Measurements from ENCODE around the gene FAHD1. TPM values are rescaled to one million over a fixed set of nuclear protein-coding genes. Genes with fewer than 3 reads are reported as not detected.

The FAHD1 gene
- total RNA-seq, 6 experiments from 2014 or later: 25.5 to 96.5 (median 36.0) TPM

- 91% methylated on average over 8 of the region's 51 CpGs for WGBS (ENCODE audit: insufficient coverage, low coverage, low lambda C conversion rate, missing lambda C conversion rate)
- H3K36me3 ChIP-seq: peaks cover 0 to 14% (median 7%) of the 10 kb centered on the region in 4 donors
- no peak for ATAC-seq
- no peak overlapping the region for H3K4me3 ChIP-seq
- H3K27ac ChIP-seq: no peak overlapping the region
- DNase-seq: peak; percentile 19 to 56 (median 46)
- no peak for TF ChIP-seq CTCF (IDR thresholded peaks at IDR 0.05)
- no peak for TF ChIP-seq POLR2A (IDR thresholded peaks at IDR 0.05)
- intact Hi-C loops (cut with DNase I): no loop called here
- peaks cover 0 to 12% (median 5%) of the 10 kb centered on the region in 4 donors for H3K4me1 ChIP-seq
- H3K27me3 ChIP-seq: no peaks in the 10 kb centered on the region
- H3K9me3 ChIP-seq: no peaks in the 10 kb centered on the region
Observed at GRCh38 chr16:1786242-1787055, 40.6 kb upstream of the FAHD1 start.

DNA sequence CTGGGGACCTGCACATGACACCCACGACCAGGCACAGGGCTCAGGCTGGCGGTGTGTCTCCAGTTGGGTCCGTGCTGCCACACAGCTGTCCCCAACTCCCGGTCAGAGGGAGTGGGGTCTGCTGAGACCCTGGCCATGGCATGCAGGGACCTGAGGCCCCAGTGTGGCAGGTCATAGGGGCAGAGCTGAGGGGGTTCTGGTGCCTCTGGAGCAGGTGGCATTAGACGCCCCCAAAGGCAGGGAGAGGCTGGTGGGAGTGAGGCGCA is 40.0 kb upstream of the FAHD1 start:
- ATAC-seq (no peak), DNase-seq (no peak)
- WGBS (ENCODE audit: insufficient coverage, low coverage, low lambda C conversion rate, missing lambda C conversion rate): no CpG with 5 or more reads among the region's 6 CpGs
- Histone ChIP-seq H3K36me3 (peaks cover 0 to 14% (median 7%) of the 10 kb centered on the region in 4 donors), H3K27me3 (no peaks in the 10 kb centered on the region), H3K27ac (no peak overlapping the region), H3K9me3 (no peaks in the 10 kb centered on the region), H3K4me3 (no peak overlapping the region), H3K4me1 (peaks cover 0 to 14% (median 4%) of the 10 kb centered on the region in 4 donors)
- intact Hi-C loops (cut with DNase I): no loop called here
- TF ChIP-seq CTCF (IDR thresholded peaks at IDR 0.05) (no peak), POLR2A (IDR thresholded peaks at IDR 0.05) (no peak)

DNA sequence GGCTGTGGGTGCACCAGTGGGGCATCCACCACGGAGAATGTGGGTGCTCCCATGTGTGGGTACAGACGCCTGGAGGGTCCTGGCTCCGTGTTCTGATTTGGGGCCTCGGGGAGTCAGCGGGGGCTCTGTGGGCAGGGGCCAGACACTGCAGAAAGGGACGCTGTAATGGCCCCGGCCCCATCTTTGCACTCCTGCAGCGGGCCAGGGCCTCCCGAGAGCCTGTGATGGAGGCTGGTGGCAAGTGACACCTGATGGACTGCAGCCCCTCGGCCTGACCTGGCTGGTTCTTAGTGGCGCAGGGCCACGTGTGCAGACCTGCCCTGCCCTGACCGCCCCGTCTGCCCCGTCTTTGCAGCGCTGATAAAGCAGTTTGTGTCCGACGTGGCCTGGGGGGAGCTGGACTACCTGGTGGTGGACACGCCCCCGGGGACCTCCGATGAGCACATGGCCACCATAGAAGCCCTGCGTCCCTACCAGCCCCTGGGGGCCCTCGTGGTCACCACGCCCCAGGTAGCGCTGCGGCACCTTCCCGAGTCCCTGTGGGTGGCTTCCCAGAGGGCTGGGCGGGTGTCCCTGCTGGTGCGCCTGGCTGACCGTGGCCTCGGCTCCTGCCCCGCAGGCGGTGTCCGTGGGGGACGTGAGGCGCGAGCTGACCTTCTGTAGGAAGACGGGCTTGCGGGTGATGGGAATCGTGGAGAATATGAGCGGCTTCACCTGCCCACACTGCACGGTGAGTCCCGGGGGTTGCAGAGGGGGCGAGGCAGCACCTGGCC is 39.5 kb upstream of the FAHD1 start:
- H3K27ac ChIP-seq: no peak overlapping the region
- 90% methylated on average over 2 of the region's 44 CpGs for WGBS (ENCODE audit: insufficient coverage, low coverage, low lambda C conversion rate, missing lambda C conversion rate)
- H3K36me3 ChIP-seq: peaks cover 0 to 14% (median 7%) of the 10 kb centered on the region in 4 donors
- H3K27me3 ChIP-seq: no peaks in the 10 kb centered on the region
- ATAC-seq (no peak), DNase-seq (peak in 1 of 3 donors; percentile 46)
- TF ChIP-seq CTCF (IDR thresholded peaks at IDR 0.05): no peak
- no peak for TF ChIP-seq POLR2A (IDR thresholded peaks at IDR 0.05)
- H3K4me1 ChIP-seq: peaks cover 0 to 19% (median 7%) of the 10 kb centered on the region in 4 donors
- H3K4me3 ChIP-seq: no peak overlapping the region
- H3K9me3 ChIP-seq: no peaks in the 10 kb centered on the region
- intact Hi-C loops (cut with DNase I): no loop called here

DNA sequence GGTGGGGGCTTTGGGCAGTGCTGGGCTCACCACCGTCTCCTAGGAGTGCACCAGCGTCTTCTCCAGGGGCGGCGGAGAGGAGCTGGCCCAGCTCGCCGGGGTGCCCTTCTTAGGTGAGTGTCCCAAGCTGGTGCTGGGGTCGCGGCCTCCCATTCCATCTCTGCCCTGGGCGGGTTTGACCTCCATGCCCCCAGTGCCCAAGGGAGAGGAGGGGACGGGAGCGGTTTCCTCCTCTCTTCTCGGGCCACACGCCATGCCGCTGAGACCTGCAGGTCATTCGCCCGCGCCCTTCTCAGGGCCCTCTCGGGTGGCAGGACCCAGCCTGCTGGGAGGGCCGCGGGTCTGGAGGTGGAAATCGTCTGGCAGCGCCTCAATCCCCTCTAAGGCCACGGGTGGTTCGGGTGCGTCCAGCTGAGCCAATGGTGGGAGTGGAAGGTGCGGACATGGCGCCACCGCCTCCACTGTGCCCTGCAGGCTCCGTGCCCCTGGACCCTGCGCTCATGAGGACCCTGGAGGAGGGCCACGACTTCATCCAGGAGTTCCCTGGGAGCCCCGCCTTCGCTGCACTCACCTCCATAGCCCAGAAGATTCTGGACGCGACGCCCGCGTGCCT is 38.8 kb upstream of the FAHD1 start:
- Histone ChIP-seq H3K4me3 (no peak overlapping the region), H3K27ac (no peak overlapping the region), H3K36me3 (peaks cover 0 to 14% (median 7%) of the 10 kb centered on the region in 4 donors), H3K4me1 (peaks cover 0 to 25% (median 9%) of the 10 kb centered on the region in 4 donors), H3K27me3 (no peaks in the 10 kb centered on the region), H3K9me3 (no peaks in the 10 kb centered on the region)
- intact Hi-C loops (cut with DNase I): no loop called here
- no peak for TF ChIP-seq POLR2A (IDR thresholded peaks at IDR 0.05)
- TF ChIP-seq CTCF (IDR thresholded peaks at IDR 0.05): no peak
- DNase-seq: peak in 1 of 3 donors; percentile 20
- no peak for ATAC-seq
- WGBS (ENCODE audit: insufficient coverage, low coverage, low lambda C conversion rate, missing lambda C conversion rate): no CpG with 5 or more reads among the region's 38 CpGs
